GM19035 (cell line): ENCODE data around the gene TAMM41.
"Not testable (repeated sequence)": the region's sequence is repeated elsewhere in the genome, so short reads cannot be mapped to it uniquely, and the experiment has no call there.

ENCODE experiments used
- ATAC-seq: cut with Tn5 transposase; IDR thresholded peaks from one replicate; pipeline ENCODE4 v1.9.1; 2021; ENCODE audit not compliant: unreplicated experiment

Gene TAMM41

DNA sequence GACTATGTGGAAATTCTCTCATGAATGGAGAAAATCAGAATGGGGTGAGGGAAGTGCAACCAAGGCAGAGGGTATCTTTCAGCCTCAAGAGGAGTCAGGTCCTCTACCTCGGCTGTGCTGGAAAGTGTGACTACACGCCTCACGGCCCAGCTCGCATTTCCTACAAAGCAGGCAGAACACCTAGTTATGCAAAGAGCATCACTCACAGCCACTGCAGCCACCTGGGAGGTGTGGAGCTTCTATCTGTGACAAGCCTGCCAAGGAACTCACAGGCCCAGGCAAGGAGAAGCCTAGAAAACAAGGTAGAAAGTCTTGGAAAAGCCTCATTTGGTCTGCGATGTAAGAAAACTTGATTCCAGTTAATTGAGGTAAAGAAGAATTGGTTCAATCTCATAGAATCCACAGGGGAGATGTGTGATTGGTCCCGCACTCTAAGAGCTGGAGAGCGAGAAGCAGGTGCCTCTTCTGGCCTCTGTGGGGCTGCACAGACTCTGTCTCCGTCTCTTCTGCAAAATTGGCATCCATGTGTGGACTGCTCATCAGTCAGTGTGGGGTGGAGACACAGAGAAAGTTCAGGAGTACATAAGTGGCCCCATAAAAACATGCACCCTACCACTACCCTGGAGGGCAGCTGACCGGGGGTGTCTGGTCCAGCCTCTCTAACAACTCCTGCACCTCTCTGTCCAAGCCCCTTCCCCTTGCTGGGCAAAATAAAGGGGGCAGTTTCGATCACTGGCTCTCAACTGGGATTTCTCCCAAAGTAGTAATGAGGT, 76.8 kb downstream of the TAMM41 start:
- ATAC-seq = no peak

DNA sequence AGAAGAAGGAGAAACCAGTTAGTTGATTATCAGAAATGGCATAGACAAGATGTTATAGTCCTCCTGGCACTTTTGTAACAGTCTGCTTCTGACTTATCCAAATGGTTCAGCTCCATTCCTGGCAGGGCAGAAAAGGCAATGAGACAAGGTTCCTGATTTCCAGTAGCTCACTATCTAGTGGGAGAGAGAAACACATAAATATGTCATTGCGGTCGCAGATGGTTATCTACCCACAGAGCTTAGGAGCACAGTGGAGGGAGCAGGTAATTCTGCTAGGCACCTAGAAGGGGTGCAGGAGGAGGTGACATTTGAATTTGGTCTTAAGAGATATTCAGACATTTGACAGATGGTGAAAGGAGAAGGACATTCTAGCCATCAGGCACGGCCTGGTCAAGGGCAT, 78.1 kb downstream of the TAMM41 start:
- ATAC-seq = no peak

DNA sequence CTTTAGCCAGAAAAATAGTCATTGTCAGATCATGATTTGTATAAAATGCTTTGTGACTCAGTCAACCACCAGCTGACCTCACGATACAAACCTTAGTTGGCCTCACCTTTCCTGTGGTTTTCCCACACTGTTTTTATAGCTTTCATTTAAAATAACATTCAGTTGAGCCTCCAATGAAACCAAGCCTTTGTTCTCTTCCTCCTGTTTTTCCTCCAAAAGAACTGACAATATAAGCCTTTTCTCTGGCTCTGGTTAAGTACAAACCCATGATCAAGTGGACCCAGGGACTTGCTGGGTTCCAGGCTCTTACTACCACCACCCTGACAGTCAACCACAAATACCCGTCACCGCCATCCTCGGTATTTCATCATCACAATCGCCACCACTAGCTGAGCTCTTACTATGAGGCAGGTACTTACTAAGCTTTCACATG, 81.7 kb downstream of the TAMM41 start:
- ATAC-seq = no peak

DNA sequence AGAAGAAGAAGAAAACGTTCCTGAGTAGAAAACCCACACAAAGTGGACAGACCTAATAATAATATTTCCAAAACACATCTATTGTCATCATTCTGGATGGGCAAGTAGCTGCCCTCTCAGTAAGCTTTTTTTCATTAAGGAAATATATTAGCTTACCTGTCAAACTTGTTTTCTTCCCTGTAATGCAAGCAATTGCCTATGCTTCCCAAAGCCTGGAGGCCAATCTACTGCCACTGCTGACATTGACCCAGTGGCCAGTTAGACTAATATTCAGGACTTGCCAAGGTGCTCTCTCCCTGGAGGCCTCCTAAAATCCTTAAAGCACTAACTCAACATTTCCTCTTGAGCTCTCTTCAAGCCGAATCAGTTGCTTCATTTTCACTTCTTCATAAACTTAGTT, 86.7 kb downstream of the TAMM41 start:
- ATAC-seq = no peak

DNA sequence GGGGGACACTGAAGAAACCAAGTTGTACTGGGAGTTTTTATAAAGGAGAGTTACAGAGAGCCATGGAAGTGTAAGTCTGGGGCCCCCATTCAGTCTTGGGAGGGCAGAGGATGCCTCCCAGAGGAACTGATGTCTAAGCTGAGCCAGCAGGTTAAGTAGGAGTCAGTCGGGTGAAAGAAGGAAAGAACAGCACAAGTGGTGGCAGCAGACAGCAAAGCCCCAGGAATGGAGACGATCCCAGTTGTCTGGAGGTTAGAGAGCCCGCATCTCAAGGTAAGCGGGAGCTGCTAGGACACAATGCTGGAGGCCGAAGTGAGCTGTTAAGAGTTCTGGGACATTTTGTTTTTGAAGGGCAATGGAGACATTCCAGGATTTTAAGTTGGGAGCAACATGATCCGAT, 88.8 kb downstream of the TAMM41 start:
- no peak for ATAC-seq

DNA sequence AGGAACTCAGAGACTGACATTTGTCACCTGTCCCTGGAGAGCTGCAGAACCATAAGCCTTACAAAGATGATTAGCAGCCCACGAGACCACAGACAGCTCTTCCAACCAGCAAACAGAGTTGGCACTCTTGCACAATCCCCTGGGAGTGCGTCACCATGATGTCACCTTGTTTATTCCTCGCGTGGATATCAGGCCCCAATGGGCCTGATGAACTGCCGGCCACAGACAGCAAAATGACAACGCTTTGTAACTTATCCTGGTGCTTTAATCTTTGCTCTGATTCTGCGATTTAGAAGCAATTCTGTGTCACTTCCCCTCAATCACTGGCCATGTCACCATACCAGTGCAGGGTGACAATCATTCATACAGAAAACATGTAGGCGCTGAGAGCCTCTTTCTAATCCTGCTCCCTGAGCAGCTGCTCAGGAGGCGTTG, 89.2 kb downstream of the TAMM41 start:
- ATAC-seq = no peak

DNA sequence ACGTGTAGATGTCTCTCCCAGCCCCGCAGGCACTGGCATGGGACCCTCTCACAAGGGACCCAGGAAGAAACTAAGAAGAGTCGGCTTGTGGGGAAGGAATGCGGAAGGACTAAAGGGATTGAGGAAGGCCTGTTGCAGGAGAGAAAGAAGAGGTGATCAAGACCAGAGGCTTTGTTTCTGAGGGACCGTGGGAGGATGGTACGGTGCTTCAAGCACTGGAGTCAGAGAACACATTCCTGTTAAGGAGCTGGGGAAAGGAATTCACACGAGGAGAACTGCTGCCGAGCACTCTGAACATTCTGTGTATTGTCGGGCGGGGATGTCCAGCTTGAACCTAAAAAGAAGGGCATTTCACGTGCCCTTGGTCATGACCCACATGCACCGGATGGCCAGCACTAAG, 91.4 kb downstream of the TAMM41 start:
- ATAC-seq = no peak

DNA sequence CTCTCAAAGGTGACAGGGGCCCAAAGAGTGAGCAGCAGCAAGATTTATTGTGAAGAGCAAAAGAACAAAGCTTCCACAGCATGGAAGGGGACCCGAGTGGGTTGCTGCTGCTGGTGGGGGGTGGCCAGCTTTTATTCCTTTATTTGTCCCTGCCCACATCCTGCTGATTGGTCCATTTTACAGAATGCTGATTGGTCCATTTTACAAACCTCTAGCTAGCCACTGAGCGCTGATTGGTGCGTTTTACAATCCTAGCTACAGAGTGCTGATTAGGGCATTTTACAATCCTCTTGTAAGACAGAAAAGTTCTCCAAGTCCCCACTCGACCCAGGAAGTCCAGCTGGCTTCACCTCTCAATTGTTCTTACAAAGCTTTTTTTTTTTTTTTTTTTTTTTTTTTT, 94.4 kb downstream of the TAMM41 start:
- ATAC-seq = not testable (repeated sequence)

DNA sequence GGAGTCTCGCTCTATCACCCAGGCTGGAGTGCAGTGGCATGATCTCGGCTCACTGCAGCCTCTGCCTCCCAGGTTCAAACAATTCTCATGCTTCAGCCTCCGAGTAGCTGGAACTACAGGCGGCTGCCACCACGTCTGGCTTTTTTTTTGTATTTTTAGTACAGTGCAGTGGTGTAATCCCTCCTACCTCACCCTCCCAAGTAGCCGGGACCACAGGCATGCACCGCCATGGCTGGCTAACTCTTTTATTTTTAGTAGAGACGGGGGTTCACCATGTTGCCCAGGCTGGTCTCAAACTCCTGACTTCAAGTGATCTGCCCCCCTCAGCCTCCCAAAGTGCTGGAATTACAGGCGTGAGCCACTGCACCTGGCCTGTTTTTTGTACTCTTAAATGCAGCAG, 98.4 kb downstream of the TAMM41 start:
- not testable (repeated sequence) for ATAC-seq
